ENCODE measurements around the gene TMTC3. TPM values are rescaled to one million over a fixed set of nuclear protein-coding genes. Genes with fewer than 3 reads are reported as not detected.

TMTC3 gene
- total and polyA plus RNA-seq, 8 donors, result 23.2 to 34.4 (median 26.1) TPM

DNA sequence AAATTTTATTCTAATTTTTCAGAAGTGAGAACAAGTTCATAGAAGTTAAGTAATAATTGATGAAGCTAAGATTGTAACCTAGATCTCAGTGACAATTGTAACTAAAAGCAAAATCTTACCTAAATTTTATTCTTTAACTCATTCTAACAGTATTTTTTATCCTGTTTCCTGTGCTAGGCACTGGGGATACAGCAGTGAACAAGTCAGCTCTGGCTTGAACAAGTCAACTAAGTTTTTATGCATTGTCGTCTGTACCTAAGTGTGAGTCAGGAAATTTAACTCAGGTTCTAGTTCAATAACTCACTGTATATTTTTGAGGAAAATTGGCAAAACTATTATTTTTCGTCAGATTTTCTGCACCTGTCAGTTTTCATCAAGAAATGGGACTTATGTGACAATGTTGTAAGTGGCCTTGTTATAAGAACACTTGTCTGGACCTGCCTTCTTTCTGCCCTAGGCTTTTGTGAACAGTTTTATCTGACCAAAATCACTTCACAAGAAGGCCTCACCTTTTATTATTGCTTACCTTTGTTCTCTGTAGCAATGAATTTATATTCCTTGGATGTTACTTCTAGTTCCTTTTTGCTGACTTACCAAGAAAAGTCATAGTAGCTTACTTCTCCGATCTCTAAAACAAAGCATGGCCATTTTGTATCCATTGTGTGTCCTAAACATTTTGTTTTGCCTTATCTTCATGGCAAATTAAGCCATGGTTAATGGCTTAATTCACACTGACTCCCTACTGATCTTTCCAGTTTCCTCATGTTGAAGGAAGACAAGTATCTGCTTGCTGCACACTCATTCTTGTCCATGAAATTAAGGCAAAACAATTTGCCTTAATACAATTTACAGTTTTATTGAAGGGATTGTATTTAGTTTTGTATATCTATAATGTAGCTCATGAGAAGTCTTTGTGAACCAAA, 2.7 kb downstream of the TMTC3 start:
- H3K36me3 ChIP-seq, result no peaks in the 10 kb centered on the region
- TF ChIP-seq, protein P1, sequence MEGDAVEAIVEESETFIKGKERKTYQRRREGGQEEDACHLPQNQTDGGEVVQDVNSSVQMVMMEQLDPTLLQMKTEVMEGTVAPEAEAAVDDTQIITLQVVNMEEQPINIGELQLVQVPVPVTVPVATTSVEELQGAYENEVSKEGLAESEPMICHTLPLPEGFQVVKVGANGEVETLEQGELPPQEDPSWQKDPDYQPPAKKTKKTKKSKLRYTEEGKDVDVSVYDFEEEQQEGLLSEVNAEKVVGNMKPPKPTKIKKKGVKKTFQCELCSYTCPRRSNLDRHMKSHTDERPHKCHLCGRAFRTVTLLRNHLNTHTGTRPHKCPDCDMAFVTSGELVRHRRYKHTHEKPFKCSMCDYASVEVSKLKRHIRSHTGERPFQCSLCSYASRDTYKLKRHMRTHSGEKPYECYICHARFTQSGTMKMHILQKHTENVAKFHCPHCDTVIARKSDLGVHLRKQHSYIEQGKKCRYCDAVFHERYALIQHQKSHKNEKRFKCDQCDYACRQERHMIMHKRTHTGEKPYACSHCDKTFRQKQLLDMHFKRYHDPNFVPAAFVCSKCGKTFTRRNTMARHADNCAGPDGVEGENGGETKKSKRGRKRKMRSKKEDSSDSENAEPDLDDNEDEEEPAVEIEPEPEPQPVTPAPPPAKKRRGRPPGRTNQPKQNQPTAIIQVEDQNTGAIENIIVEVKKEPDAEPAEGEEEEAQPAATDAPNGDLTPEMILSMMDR (IDR thresholded peaks at IDR 0.05), result no peak
- H3K4me1 ChIP-seq, result peaks cover 0 to 21% of the 10 kb centered on the region in 2 donors
- no peaks in the 10 kb centered on the region for H3K27me3 ChIP-seq
- no peaks in the 10 kb centered on the region for H3K9me3 ChIP-seq
- intact Hi-C loops (cut with DNase I), result no loop called here
- ATAC-seq (no peak), DNase-seq (no peak)
- no peak overlapping the region for H3K4me3 ChIP-seq
- H3K27ac ChIP-seq, result no peak overlapping the region

DNA sequence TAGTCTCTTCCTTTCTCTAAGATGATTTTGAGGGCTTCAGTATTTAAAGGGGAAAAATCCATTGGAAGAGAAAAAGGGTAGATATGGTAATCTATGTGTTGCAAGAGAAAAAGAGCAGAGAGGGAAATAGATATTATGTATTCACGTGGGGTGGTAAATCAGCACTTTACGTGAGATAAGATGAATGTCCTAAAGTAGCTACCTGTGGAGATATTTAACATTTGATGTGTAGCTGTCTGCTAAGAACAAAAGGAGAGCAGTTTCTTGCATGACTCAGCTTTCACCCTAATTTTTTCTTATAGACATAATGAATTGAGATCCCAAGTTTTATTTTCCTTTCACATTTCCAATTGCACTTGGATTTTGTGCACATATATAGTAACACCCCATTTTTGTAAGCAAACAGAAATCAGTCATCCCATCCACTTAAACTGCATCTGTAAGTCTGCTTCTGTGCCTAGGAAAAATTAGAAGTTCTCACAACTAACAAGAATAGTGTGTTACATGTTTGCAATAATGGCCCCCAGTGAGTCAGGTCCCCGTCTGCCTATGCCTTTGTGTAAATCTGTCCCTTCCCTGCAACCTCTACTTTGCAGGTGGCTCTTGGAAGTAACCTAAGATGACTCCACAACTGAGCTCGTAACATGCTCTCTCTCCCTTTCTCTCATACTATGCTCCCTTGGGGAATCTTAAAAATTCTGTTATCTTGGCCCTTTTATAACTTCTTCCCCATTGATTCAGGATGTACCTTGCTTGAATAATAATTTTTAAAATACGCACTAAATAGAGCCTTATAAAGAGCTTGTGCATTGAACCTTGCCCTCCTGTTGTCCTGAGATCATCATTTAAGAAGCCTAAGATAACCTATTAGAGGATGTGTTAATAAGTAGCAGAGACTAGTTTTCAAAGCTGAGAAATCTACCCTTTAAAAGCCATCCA, 3.7 kb downstream of the TMTC3 start:
- peaks cover 0 to 21% of the 10 kb centered on the region in 2 donors for H3K4me1 ChIP-seq
- no peaks in the 10 kb centered on the region for H3K27me3 ChIP-seq
- peaks cover 0 to 5% of the 10 kb centered on the region in 2 donors for H3K36me3 ChIP-seq
- no peaks in the 10 kb centered on the region for H3K9me3 ChIP-seq
- ATAC-seq (no peak), DNase-seq (no peak)
- TF ChIP-seq, protein P1 (IDR thresholded peaks at IDR 0.05), result no peak
- no peak overlapping the region for H3K4me3 ChIP-seq
- H3K27ac ChIP-seq, result no peak overlapping the region
- intact Hi-C loops (cut with DNase I), result no loop called here

DNA sequence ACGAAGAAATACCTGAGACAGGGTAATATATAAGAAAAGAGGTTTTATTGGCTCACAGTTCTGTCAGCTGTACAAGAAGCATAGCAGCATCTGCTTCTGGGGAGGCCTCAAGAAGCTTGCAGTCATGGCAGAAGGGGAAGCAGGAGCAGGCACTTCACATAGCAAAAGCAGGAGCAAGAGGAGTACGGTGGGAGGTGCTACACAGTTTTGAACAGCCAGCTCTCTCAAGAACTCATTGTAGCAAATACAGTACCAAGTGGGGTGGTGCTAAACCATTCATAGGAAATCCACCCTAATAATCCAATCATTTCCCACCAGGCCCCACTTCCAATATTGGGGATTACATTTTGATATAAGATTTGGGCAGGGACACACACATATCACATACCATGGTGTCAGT, 8.0 kb downstream of the TMTC3 start:
- Histone ChIP-seq H3K4me1 (peaks cover 0 to 4% of the 10 kb centered on the region in 2 donors), H3K9me3 (no peaks in the 10 kb centered on the region), H3K27me3 (no peaks in the 10 kb centered on the region), H3K36me3 (peaks cover 0 to 5% of the 10 kb centered on the region in 2 donors), H3K27ac (no peak overlapping the region), H3K4me3 (no peak overlapping the region)
- TF ChIP-seq, protein P1 (IDR thresholded peaks at IDR 0.05), result no peak
- intact Hi-C loops (cut with DNase I), result no loop called here
- no peak for ATAC-seq
- no peak for DNase-seq

DNA sequence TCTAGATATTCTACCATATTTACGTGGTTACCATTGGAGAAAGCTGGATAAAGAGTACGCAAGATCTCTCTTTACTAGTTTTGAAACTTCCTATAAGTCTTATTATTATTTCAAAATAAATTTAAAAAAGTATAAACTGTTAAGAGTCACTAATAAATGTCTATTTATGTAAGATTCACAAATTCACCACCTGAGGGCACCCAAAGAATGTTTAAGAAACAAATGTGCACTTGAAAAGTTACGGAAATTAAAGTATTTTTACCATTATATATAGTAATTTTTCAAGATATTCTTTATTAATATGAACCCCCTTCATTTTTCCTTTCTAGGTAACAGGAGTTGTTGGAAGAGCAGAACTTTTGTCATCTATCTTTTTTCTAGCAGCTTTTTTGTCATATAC, 11.9 kb downstream of the TMTC3 start:
- no peak overlapping the region for H3K27ac ChIP-seq
- peaks cover 0 to 4% of the 10 kb centered on the region in 2 donors for H3K4me1 ChIP-seq
- no peak overlapping the region for H3K4me3 ChIP-seq
- TF ChIP-seq, protein P1 (IDR thresholded peaks at IDR 0.05), result peak in 1 of 2 donors; percentile 22
- H3K27me3 ChIP-seq, result no peaks in the 10 kb centered on the region
- ATAC-seq (no peak), DNase-seq (peak in 2 of 4 donors; percentile 11 to 42)
- no peaks in the 10 kb centered on the region for H3K9me3 ChIP-seq
- peaks cover 0 to 12% of the 10 kb centered on the region in 2 donors for H3K36me3 ChIP-seq
- intact Hi-C loops (cut with DNase I), result no loop called here
